Gastroesophageal sphincter (tissue), 3 donors: ENCODE data around the gene IFFO2.

Experiments
- CTCF ChIP-seq, 4 experiments: fragments of 200-600 bp in 2 of 4; fragments of 450-650 bp in 2 of 4; sonication (generic) in 1 of 4; IDR thresholded peaks; one replicate each; pipeline ENCODE4 v1.5.1; 2017 to 2019; ENCODE audit warnings: antibody characterized with exemption in 4 of 4, mild to moderate bottlenecking in 2 of 4, moderate library complexity in 2 of 4
- EP300 ChIP-seq: sonication (generic); formaldehyde crosslinking; IDR thresholded peaks from one replicate; pipeline ENCODE4 v1.6.1; 2017; ENCODE audit warnings: antibody characterized with exemption, mild to moderate bottlenecking
- POLR2A ChIP-seq, 2 donors: fragments of 450-650 bp; IDR thresholded peaks; one replicate each; pipeline ENCODE4 v1.6.1; 2017; ENCODE audit warnings: antibody characterized with exemption in 2 of 2, mild to moderate bottlenecking in 2 of 2, moderate library complexity in 1 of 2
- POLR2AphosphoS5 ChIP-seq: sonication (generic); formaldehyde crosslinking; IDR thresholded peaks from one replicate; pipeline ENCODE4 v1.6.1; 2017; ENCODE audit warnings: antibody characterized with exemption

- TF ChIP-seq CTCF (IDR thresholded peaks at IDR 0.05), result no peak
- no peak for TF ChIP-seq POLR2A (IDR thresholded peaks at IDR 0.05)
- no peak for TF ChIP-seq EP300
- TF ChIP-seq POLR2AphosphoS5, result no peak
These were observed 4.3 kb upstream of the IFFO2 start for GRCh38 chr1:18960821-18961220.
